Measurements from ENCODE around the gene C18orf63.

GRCh38 chr18:74395648-74396154 lies 80.1 kb downstream of the C18orf63 start:
- no peak for TF ChIP-seq CTCF (IDR thresholded peaks at IDR 0.05)
- no peak for TF ChIP-seq ZFX (IDR thresholded peaks at IDR 0.05; ENCODE audit: borderline replicate concordance)
